Measurements from ENCODE around the gene ARID1A.

GRCh38 chr1:26781206-26781825, 85.5 kb downstream of the ARID1A start:
- TF ChIP-seq CTCF (IDR thresholded peaks at IDR 0.05): no peak
- no peak for TF ChIP-seq POLR2A (IDR thresholded peaks at IDR 0.05)

All from uterus (tissue), 2 donors.